ENCODE measurements around the gene SYN1. TPM values are rescaled to one million over a fixed set of nuclear protein-coding genes. Genes with fewer than 3 reads are reported as not detected.

SYN1 gene
- total RNA-seq, 1 donor from 2014 or later, result 3.7 TPM

GRCh38 chrX:47659421-47659726, 39.7 kb upstream of the SYN1 start:
- Mint-ChIP-seq H3K27me3 (ENCODE audit: low read depth) (no peaks in the 10 kb centered on the region), H3K9me3 (ENCODE audit: low read depth) (peaks cover 14% of the 10 kb centered on the region), H3K4me3 (ENCODE audit: unreplicated experiment) (peak overlapping the region; percentile 85), H3K27ac (ENCODE audit: unreplicated experiment) (peak overlapping the region; percentile 99), H3K36me3 (ENCODE audit: low read depth) (peaks cover 6% of the 10 kb centered on the region), H3K4me1 (ENCODE audit: low read depth) (peaks cover 19% of the 10 kb centered on the region)
- DNase-seq (ENCODE audit: low spot score), result no peak
- no peak for TF ChIP-seq CTCF (IDR thresholded peaks at IDR 0.05)

- H3K9me3 Mint-ChIP-seq (ENCODE audit: low read depth), result peaks cover 13% of the 10 kb centered on the region
- peak; percentile 95 for DNase-seq (ENCODE audit: low spot score)
- no peak for TF ChIP-seq CTCF (IDR thresholded peaks at IDR 0.05)
- peaks cover 6% of the 10 kb centered on the region for H3K36me3 Mint-ChIP-seq (ENCODE audit: low read depth)
- H3K4me1 Mint-ChIP-seq (ENCODE audit: low read depth), result peaks cover 19% of the 10 kb centered on the region
- peak within 1 kb of the TSS; percentile 99 for H3K27ac Mint-ChIP-seq (ENCODE audit: unreplicated experiment)
- no peaks in the 10 kb centered on the region for H3K27me3 Mint-ChIP-seq (ENCODE audit: low read depth)
- H3K4me3 Mint-ChIP-seq (ENCODE audit: unreplicated experiment), result peak within 1 kb of the TSS; percentile 85
Measured at GRCh38 chrX:47658684-47659420, 39.2 kb upstream of the SYN1 start, which contains the start of gene UXT. UXT (minus strand) TSS chrX:47659180; CDS start chrX:47658927, 253 bp downstream.

- no peak for TF ChIP-seq CTCF (IDR thresholded peaks at IDR 0.05)
- Mint-ChIP-seq H3K4me1 (ENCODE audit: low read depth) (peaks cover 19% of the 10 kb centered on the region), H3K27me3 (ENCODE audit: low read depth) (no peaks in the 10 kb centered on the region), H3K4me3 (ENCODE audit: unreplicated experiment) (peak overlapping the region; percentile 85), H3K27ac (ENCODE audit: unreplicated experiment) (peak overlapping the region; percentile 99), H3K36me3 (ENCODE audit: low read depth) (peaks cover 6% of the 10 kb centered on the region), H3K9me3 (ENCODE audit: low read depth) (peaks cover 10% of the 10 kb centered on the region)
- DNase-seq (ENCODE audit: low spot score), result no peak
Measured at GRCh38 chrX:47658301-47658683, 38.6 kb upstream of the SYN1 start.

- Mint-ChIP-seq H3K4me1 (ENCODE audit: low read depth) (peaks cover 25% of the 10 kb centered on the region), H3K27ac (ENCODE audit: unreplicated experiment) (peak overlapping the region; percentile 96), H3K4me3 (ENCODE audit: unreplicated experiment) (peak overlapping the region; percentile 78), H3K27me3 (ENCODE audit: low read depth) (no peaks in the 10 kb centered on the region), H3K9me3 (ENCODE audit: low read depth) (peaks cover 3% of the 10 kb centered on the region), H3K36me3 (ENCODE audit: low read depth) (peaks cover 3% of the 10 kb centered on the region)
- DNase-seq (ENCODE audit: low spot score), result no peak
- TF ChIP-seq CTCF (IDR thresholded peaks at IDR 0.05), result no peak
Measured at GRCh38 chrX:47651043-47651905, 31.6 kb upstream of the SYN1 start.
